ELR (cell line): ENCODE results near the gene CECR2.

ENCODE experiments used
- DNase-seq: peaks from one replicate; pipeline ENCODE4 v3.0.0-alpha.2; 2015; ENCODE audit warnings: low read depth

CECR2 gene

GRCh38 chr22:17570851-17571631 is 201.8 kb downstream of the CECR2 start:
- DNase-seq, result peak; percentile 76

- DNase-seq, result no peak
Measured at GRCh38 chr22:17575151-17575550, 205.9 kb downstream of the CECR2 start.

- no peak for DNase-seq
Measured at GRCh38 chr22:17575681-17576080, 206.4 kb downstream of the CECR2 start.

GRCh38 chr22:17576470-17576869 is 207.2 kb downstream of the CECR2 start:
- DNase-seq, result peak; percentile 97

- DNase-seq, result no peak
Measured at GRCh38 chr22:17578136-17578754, 209.0 kb downstream of the CECR2 start.

- no peak for DNase-seq
Measured at GRCh38 chr22:17579535-17579981, 210.3 kb downstream of the CECR2 start.

- no peak for DNase-seq
Measured at GRCh38 chr22:17580441-17581031, 211.3 kb downstream of the CECR2 start.

GRCh38 chr22:17581056-17581455 is 211.8 kb downstream of the CECR2 start:
- DNase-seq, result no peak

- no peak for DNase-seq
Measured at GRCh38 chr22:17581631-17582030, 212.4 kb downstream of the CECR2 start.

GRCh38 chr22:17583151-17583550 is 213.9 kb downstream of the CECR2 start:
- DNase-seq, result no peak

GRCh38 chr22:17586831-17587440 is 217.7 kb downstream of the CECR2 start:
- DNase-seq, result no peak

- no peak for DNase-seq
Measured at GRCh38 chr22:17587629-17588028, 218.4 kb downstream of the CECR2 start.

- DNase-seq, result no peak
Measured at GRCh38 chr22:17588606-17589005, 219.3 kb downstream of the CECR2 start.

GRCh38 chr22:17589810-17590375 is 220.6 kb downstream of the CECR2 start:
- no peak for DNase-seq

- DNase-seq, result no peak
Measured at GRCh38 chr22:17590586-17590985, 221.3 kb downstream of the CECR2 start.

GRCh38 chr22:17592201-17592600 is 222.9 kb downstream of the CECR2 start:
- no peak for DNase-seq

GRCh38 chr22:17596226-17596625 is 227.0 kb downstream of the CECR2 start:
- no peak for DNase-seq

- DNase-seq, result no peak
Measured at GRCh38 chr22:17597217-17597616, 228.0 kb downstream of the CECR2 start.

GRCh38 chr22:17598318-17598717 is 229.1 kb downstream of the CECR2 start:
- DNase-seq, result no peak

GRCh38 chr22:17601031-17601430 is 231.8 kb downstream of the CECR2 start:
- no peak for DNase-seq

- DNase-seq, result no peak
Measured at GRCh38 chr22:17603668-17604067, 234.4 kb downstream of the CECR2 start.

- DNase-seq, result no peak
Measured at GRCh38 chr22:17606496-17606895, 237.2 kb downstream of the CECR2 start.
